Fibroblast of the aortic adventitia (primary cell): ENCODE measurements around the gene ART3. TPM values are rescaled to one million over a fixed set of nuclear protein-coding genes. Genes with fewer than 3 reads are reported as not detected.

Experiments
- DNase-seq: peaks from one replicate; pipeline ENCODE4 v3.0.0-alpha.2; 2010; ENCODE audit warnings: low read depth
- H3K4me3 ChIP-seq: 2 replicates; pipeline ENCODE4 v1.5.1; 2011; ENCODE audit warnings: low read depth, mild to moderate bottlenecking, control low read depth, low read length, moderate library complexity
- CTCF ChIP-seq: IDR thresholded peaks from 2 replicates; pipeline ENCODE4 v1.5.1; 2011; ENCODE audit warnings: mild to moderate bottlenecking, low read length, control low read depth, inconsistent platforms; ENCODE audit not compliant: insufficient read depth
- total RNA-seq: library from RNA; depleted of rRNA; stranded (reverse); fragments of >200 nt; gene quantifications from 2 replicates; pipeline ENCODE4 v1.2.3, GENCODE V29; 2012; ENCODE audit warnings: low replicate concordance

The ART3 gene
- total RNA-seq, 1 donor, result not detected

GRCh38 chr4:76061421-76061820 lies 13.1 kb upstream of the ART3 start:
- TF ChIP-seq CTCF, result no peak
- no peak for DNase-seq
- no peak overlapping the region for H3K4me3 ChIP-seq

- no peak overlapping the region for H3K4me3 ChIP-seq
- DNase-seq, result no peak
- no peak for TF ChIP-seq CTCF
Observed at GRCh38 chr4:76061982-76062381, 12.5 kb upstream of the ART3 start.

- no peak for TF ChIP-seq CTCF
- no peak for DNase-seq
- H3K4me3 ChIP-seq, result no peak overlapping the region
Observed at GRCh38 chr4:76066546-76066945, 8.0 kb upstream of the ART3 start.

- H3K4me3 ChIP-seq, result no peak overlapping the region
- DNase-seq, result peak; percentile 84
- TF ChIP-seq CTCF, result peak; percentile 87
Observed at GRCh38 chr4:76067652-76068286, 6.7 kb upstream of the ART3 start.

- no peak overlapping the region for H3K4me3 ChIP-seq
- no peak for DNase-seq
- no peak for TF ChIP-seq CTCF
Observed at GRCh38 chr4:76072760-76073159, 1.7 kb upstream of the ART3 start.

GRCh38 chr4:76074993-76075600 lies 588 bp downstream of the ART3 start:
- no peak for DNase-seq
- no peak for TF ChIP-seq CTCF
- no peak overlapping the region for H3K4me3 ChIP-seq

GRCh38 chr4:76078033-76078613 lies 3.6 kb downstream of the ART3 start:
- no peak for TF ChIP-seq CTCF
- no peak for DNase-seq

More at GRCh38 chr4:76078033-76078613, 3.6 kb downstream of the ART3 start:
- H3K4me3 ChIP-seq, result no peak overlapping the region
